NK-92 treated with Interleukin-12 subunit alpha and Interleukin-12 subunit beta, amount 100 ng/mL, for 24 hours (cell line): Measurements from ENCODE around the gene NADSYN1.

Source experiments
- DNase-seq: peaks from one replicate; lab custom pipeline; 2025; lab: John Stamatoyannopoulos, UW

Gene NADSYN1

GRCh38 chr11:71474141-71474770 is 21.3 kb downstream of the NADSYN1 start:
- no peak for DNase-seq

- DNase-seq = no peak
Measured at GRCh38 chr11:71474771-71475483, 21.9 kb downstream of the NADSYN1 start.

- no peak for DNase-seq
Measured at GRCh38 chr11:71476031-71476430, 23.0 kb downstream of the NADSYN1 start.

- no peak for DNase-seq
Measured at GRCh38 chr11:71476926-71477640, 24.1 kb downstream of the NADSYN1 start.

- no peak for DNase-seq
Measured at GRCh38 chr11:71477641-71478527, 24.9 kb downstream of the NADSYN1 start.

GRCh38 chr11:71478528-71478840 is 25.5 kb downstream of the NADSYN1 start:
- DNase-seq = no peak

- DNase-seq = no peak
Measured at GRCh38 chr11:71481101-71481960, 28.3 kb downstream of the NADSYN1 start.

- no peak for DNase-seq
Measured at GRCh38 chr11:71482216-71482615, 29.2 kb downstream of the NADSYN1 start.

GRCh38 chr11:71482746-71483364 is 29.9 kb downstream of the NADSYN1 start:
- no peak for DNase-seq

GRCh38 chr11:71483692-71484091 is 30.7 kb downstream of the NADSYN1 start:
- no peak for DNase-seq

GRCh38 chr11:71484248-71485062 is 31.5 kb downstream of the NADSYN1 start:
- DNase-seq = no peak

GRCh38 chr11:71485063-71485399 is 32.0 kb downstream of the NADSYN1 start:
- no peak for DNase-seq

GRCh38 chr11:71485466-71485865 is 32.5 kb downstream of the NADSYN1 start:
- no peak for DNase-seq

GRCh38 chr11:71486320-71486719 is 33.3 kb downstream of the NADSYN1 start:
- no peak for DNase-seq

GRCh38 chr11:71488681-71489270 is 35.8 kb downstream of the NADSYN1 start:
- DNase-seq = no peak

- DNase-seq = no peak
Measured at GRCh38 chr11:71489311-71490043, 36.5 kb downstream of the NADSYN1 start.

GRCh38 chr11:71490044-71490730 is 37.2 kb downstream of the NADSYN1 start:
- DNase-seq = no peak

- no peak for DNase-seq
Measured at GRCh38 chr11:71490731-71491390, 37.9 kb downstream of the NADSYN1 start.
